SW480 (cell line): Measurements from ENCODE around the gene SAMSN1.
"Not testable (repeated sequence)": the region's sequence is repeated elsewhere in the genome, so short reads cannot be mapped to it uniquely, and the experiment has no call there.

Source experiments
- DNase-seq: peaks from one replicate; pipeline ENCODE4 v3.0.0-alpha.2; 2016; ENCODE audit warnings: low spot score

SAMSN1 gene

DNA sequence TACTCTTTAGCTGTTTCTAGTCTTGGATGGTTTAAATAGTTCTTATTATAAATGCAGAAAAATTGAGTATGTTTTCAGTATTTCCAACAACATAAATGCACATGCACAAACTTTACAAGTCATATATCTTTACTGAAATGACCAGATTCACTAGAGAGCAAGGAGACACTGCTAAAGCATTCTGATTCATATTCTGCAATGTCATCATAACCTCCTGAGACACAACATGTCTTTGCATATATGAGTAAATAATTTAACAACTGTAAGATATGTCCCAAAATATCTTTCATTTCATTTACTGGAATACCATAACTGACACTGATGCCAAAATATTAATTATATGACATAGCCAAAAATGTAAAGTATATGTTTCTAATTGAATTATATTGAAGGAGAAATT is 16.8 kb upstream of the SAMSN1 start:
- DNase-seq, result no peak

- no peak for DNase-seq
These were observed 14.4 kb upstream of the SAMSN1 start for GRCh38 chr21:14560555-14560954.

- no peak for DNase-seq
These were observed 14.0 kb upstream of the SAMSN1 start for GRCh38 chr21:14560139-14560538.

- DNase-seq, result no peak
These were observed 13.0 kb upstream of the SAMSN1 start for GRCh38 chr21:14559102-14559501.

DNA sequence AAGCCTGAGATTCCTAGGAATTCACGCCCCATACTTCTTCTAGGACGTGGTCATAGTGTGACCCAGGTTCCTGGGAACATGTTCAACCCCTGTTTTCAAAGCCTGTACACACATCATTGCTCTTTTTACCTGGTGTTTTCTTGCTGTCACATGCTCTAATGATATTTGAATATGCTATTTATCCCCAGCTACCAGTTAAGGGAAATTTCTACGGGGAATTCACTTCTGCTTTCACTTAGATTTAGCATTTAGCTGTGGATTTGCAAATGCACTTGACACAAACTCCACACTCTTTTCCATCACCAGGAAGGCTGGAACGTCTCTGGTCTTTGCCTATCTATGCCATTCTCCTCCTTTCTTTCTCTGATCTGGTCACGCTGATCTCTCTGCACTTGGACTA is 11.3 kb upstream of the SAMSN1 start:
- DNase-seq, result no peak

GRCh38 chr21:14554948-14555347 is 8.8 kb upstream of the SAMSN1 start:
- DNase-seq, result no peak

DNA sequence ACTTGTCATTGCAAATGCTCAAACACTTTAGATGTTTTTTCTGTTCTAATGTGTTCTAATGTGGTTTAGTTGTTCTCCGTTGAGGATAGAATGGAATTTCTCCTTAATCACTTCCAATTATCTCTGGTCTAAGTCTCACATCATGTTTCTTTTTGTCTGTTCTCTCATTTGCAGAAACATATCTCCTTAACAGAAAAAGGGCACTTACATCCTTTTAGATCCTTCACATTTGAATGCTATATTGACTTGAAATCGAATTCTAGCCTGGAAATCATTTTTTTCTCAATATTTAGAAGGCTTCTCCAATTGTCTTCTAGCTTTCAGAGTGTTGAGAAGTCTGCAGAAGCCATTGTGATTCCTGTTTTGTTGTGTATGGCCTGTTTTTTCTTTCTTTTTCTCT is 7.3 kb upstream of the SAMSN1 start:
- no peak for DNase-seq

- no peak for DNase-seq
These were observed 5.6 kb upstream of the SAMSN1 start for GRCh38 chr21:14551741-14552140.

DNA sequence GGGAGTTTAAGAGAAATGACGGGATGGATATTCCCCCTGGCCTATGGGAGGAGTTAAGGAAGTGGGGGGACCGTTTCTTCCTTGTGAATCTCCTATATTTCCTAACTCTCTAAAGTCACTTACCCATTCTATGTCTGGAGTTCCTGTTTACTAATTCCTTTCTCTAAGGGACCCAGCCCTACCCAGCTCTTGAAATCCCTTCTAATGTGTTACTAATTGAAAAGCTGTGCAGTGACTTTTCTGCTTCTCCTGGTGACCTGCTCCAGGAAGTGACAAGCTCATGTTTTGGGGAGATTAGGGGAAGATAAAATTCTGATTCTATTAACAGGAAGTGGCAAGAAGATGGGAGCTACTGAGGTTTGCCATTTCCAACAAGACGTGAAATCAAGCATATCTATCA is 4.0 kb upstream of the SAMSN1 start:
- no peak for DNase-seq

DNA sequence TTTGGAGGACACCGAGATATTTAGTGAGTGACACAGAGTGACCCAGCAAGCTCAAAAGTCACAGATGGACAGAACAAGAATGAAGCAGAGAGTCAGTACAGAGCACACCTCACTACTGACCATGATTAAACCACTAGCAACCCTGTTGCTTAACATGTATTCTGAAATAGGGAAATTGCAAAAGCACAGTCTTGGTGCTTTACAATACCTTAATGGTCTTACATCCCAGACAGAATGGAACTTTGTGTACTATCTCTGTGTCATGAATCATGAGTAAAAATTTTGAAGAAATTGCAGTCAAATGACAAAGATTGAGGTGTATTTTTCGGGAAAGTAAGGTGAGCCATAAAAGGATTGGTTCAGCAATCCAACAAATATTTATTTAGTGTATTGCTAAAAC is 2.7 kb upstream of the SAMSN1 start:
- no peak for DNase-seq

GRCh38 chr21:14547834-14548513 is 1.9 kb upstream of the SAMSN1 start:
- no peak for DNase-seq

- not testable (repeated sequence) for DNase-seq
These were observed 604 bp upstream of the SAMSN1 start for GRCh38 chr21:14546719-14547118.

- no peak for DNase-seq
These were observed 2.1 kb downstream of the SAMSN1 start for GRCh38 chr21:14543983-14544382.

DNA sequence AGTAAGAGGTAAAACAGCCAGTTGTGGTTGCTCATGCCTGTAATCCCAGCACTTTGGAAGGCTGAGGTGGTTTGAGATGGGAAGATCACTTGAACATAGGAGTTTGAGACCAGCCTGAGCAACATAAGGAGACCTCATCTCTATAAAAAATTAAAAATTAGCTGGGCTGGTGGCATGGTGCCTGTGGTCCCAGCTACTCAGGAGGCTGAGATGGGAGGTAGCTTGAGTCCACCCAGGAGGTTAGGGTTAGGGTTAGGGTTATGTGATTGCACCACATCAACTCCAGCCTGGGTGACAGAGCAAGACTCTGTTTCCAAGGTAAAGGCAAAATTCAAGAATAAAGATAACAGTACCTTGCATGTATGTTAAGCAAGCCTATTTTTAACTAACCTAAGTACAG is 3.5 kb downstream of the SAMSN1 start:
- no peak for DNase-seq

- no peak for DNase-seq
These were observed 4.1 kb downstream of the SAMSN1 start for GRCh38 chr21:14541841-14542490.

DNA sequence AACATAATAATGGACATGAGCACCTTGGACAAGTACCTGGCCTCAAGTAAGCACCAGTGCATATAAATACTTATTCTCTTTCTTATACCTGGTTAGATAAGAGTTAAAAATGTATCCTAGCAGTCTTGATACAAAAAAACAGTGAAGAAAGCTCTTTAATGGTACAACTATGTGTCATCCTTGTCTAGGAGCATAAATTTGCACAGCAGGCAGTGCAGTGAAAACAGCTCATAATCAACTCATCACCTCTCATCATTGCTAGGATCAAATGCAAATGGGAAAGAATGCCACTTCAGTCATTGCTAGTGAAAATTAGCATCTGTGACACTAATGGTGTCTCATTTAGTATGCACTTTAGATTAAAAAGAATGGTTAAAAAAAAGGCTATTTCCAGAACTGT is 7.6 kb downstream of the SAMSN1 start:
- no peak for DNase-seq

- DNase-seq, result no peak
These were observed 9.2 kb downstream of the SAMSN1 start for GRCh38 chr21:14536929-14537328.

- no peak for DNase-seq
These were observed 10.4 kb downstream of the SAMSN1 start for GRCh38 chr21:14535702-14536101.

- DNase-seq, result peak; percentile 46
These were observed 12.4 kb downstream of the SAMSN1 start for GRCh38 chr21:14533499-14534428.

DNA sequence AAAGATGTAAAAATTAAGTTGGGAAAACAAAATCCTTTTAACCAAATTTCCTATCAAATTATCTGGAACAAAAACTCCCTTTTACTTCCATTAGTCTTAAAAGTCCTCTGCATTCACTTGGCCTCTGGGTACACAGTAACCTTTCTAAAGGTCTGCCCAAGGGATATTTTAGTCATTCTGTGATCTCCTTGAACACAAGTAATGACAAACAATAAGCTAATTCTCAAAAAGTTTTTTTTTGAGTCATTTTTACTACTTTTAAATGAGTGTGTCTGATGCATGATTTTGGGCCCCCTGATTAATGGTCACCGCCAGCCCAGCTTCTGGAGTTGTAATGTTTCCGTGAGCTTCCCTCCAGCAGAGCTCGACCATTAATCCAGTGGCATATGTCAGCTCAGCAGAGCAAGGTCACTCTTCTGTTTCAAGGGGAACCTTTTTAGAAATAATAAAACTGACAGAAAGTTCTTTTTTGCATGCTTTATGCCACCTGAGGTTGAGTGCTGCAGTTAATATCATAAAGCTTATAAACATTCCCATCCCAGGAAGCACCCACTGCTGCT is 14.3 kb downstream of the SAMSN1 start:
- no peak for DNase-seq

DNA sequence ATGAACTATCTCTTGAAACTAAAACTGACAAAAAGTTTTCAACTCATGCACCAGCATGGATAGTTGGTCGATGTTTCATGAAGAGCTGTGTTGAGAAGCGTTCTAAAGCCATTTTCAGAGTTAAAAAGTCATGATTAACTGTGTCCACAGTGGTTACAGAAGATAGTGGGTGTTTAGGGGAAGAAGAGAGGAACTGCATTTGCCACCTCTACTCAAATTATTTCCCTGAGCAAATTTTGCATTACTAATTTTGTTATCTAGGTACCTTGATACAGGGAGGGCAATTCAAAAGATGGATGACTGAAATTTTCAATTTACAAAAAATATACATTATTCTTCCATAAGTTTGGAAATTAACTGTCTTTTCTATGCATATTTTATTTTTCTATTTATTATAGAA is 15.5 kb downstream of the SAMSN1 start:
- DNase-seq, result no peak

- DNase-seq, result no peak
These were observed 17.3 kb downstream of the SAMSN1 start for GRCh38 chr21:14528815-14529214.
